GM12878 (cell line): ENCODE data around the gene ALMS1.

ENCODE experiments used
- FOS ChIP-seq: IDR thresholded peaks from 3 replicates; pipeline ENCODE4 v1.6.1; 2011; ENCODE audit warnings: borderline replicate concordance; ENCODE audit not compliant: insufficient read length; ENCODE audit errors: extremely low read depth
- RAD51 ChIP-seq: fragments of 450-650 bp; IDR thresholded peaks from 2 replicates; pipeline ENCODE4 v1.6.1; 2016; ENCODE audit warnings: moderate library complexity, mild to moderate bottlenecking, inconsistent platforms
- TBL1XR1 ChIP-seq: IDR thresholded peaks from 2 replicates; pipeline ENCODE4 v1.6.1; 2012; ENCODE audit warnings: low read depth, low read length, improper control_type of control experiment
- TF ChIP-seq, protein P1 (sequence below): IDR thresholded peaks from 2 replicates; pipeline ENCODE4 v1.6.1; 2011; ENCODE audit warnings: mild to moderate bottlenecking, low read depth, low read length, moderate library complexity; ENCODE audit not compliant: insufficient replicate concordance
- TF ChIP-seq, protein P2 (sequence below), 3 experiments: IDR thresholded peaks in 2 of 3; conservative IDR thresholded peaks in 1 of 3; 2 replicates each; pipeline ENCODE4 v1.5.1; 2011; ENCODE audit warnings: low read depth in 3 of 3, low read length in 3 of 3, mild to moderate bottlenecking in 3 of 3, control low read depth in 2 of 3, moderate library complexity in 2 of 3, inconsistent platforms in 1 of 3, mixed read lengths in 1 of 3; ENCODE audit not compliant: control insufficient read depth in 2 of 3, insufficient read depth in 1 of 3; ENCODE audit errors: extremely low read depth in 1 of 3

DNA sequence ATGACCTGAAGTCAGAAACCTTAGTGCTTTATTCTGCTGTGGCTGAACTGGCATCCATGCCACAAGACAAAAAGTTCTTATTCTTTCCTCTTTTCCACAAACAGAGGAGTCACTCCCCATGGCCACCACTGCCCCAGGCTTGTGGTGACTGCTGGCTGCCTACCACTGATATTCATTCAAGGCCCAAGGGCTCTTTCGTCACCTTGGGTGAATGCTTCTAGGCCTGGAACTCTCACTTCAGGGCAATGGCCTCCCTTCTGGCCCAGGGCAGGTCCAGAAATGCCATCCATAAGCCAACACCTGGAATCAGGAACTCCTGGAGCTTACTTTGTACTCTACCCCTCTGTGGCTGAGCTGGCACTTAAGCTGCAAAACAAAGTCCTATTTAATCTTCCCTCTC lies 146.7 kb downstream of the ALMS1 start:
- TF ChIP-seq TBL1XR1 (no peak), FOS (no peak), RAD51 (no peak)
- TF ChIP-seq, protein P1, sequence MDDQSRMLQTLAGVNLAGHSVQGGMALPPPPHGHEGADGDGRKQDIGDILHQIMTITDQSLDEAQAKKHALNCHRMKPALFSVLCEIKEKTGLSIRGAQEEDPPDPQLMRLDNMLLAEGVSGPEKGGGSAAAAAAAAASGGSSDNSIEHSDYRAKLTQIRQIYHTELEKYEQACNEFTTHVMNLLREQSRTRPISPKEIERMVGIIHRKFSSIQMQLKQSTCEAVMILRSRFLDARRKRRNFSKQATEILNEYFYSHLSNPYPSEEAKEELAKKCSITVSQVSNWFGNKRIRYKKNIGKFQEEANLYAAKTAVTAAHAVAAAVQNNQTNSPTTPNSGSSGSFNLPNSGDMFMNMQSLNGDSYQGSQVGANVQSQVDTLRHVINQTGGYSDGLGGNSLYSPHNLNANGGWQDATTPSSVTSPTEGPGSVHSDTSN, result no peak
- TF ChIP-seq, protein P2, sequence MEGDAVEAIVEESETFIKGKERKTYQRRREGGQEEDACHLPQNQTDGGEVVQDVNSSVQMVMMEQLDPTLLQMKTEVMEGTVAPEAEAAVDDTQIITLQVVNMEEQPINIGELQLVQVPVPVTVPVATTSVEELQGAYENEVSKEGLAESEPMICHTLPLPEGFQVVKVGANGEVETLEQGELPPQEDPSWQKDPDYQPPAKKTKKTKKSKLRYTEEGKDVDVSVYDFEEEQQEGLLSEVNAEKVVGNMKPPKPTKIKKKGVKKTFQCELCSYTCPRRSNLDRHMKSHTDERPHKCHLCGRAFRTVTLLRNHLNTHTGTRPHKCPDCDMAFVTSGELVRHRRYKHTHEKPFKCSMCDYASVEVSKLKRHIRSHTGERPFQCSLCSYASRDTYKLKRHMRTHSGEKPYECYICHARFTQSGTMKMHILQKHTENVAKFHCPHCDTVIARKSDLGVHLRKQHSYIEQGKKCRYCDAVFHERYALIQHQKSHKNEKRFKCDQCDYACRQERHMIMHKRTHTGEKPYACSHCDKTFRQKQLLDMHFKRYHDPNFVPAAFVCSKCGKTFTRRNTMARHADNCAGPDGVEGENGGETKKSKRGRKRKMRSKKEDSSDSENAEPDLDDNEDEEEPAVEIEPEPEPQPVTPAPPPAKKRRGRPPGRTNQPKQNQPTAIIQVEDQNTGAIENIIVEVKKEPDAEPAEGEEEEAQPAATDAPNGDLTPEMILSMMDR (IDR thresholded peaks at IDR 0.05 in 2 of 3, conservative IDR thresholded peaks at IDR 0.05 in 1 of 3; ENCODE audit: control insufficient read depth in 2 of 3, extremely low read depth in 1 of 3, insufficient read depth in 1 of 3, low read depth in 3 of 3, low read length in 3 of 3), result no peak
